ENCODE data around the gene PAN2. TPM values are rescaled to one million over a fixed set of nuclear protein-coding genes. Genes with fewer than 3 reads are reported as not detected.

Gene PAN2
- total RNA-seq: 19.3 TPM

GRCh38 chr12:56333679-56334489 is at the start of gene PAN2:
Gene PAN2 (minus strand): TSS chr12:56334000. CDS start chr12:56333094, 906 bp downstream.
- Histone ChIP-seq H3K27ac (ENCODE audit: low read depth, low read length) (peak within 1 kb of the TSS; percentile 94), H3K9me3 (ENCODE audit: control insufficient read depth in 3 of 3, low read length in 3 of 3) (no peaks in the 10 kb centered on the region), H3K27me3 (ENCODE audit: control insufficient read depth in 3 of 3, insufficient read depth in 3 of 3, low read length in 3 of 3) (no peaks in the 10 kb centered on the region), H3K36me3 (ENCODE audit: control insufficient read depth in 3 of 3, insufficient read depth in 3 of 3, low read length in 3 of 3) (peaks cover 0 to 5% (median 0%) of the 10 kb centered on the region in 3 donors), H3K4me1 (ENCODE audit: control insufficient read depth in 3 of 3, insufficient read depth in 3 of 3, low read length in 3 of 3) (peaks cover 15 to 19% (median 16%) of the 10 kb centered on the region in 3 donors), H3K4me3 (ENCODE audit: low read length in 3 of 3) (peak within 1 kb of the TSS; percentile 83 to 92 (median 87)), H3K9ac (ENCODE audit: low read depth in 1 of 3, low read length in 3 of 3) (peak within 1 kb of the TSS; percentile 85 to 96 (median 93))

- no peak overlapping the region for H3K4me3 ChIP-seq (ENCODE audit: low read length in 3 of 3)
- H3K27me3 ChIP-seq (ENCODE audit: control insufficient read depth in 3 of 3, insufficient read depth in 3 of 3, low read length in 3 of 3): no peaks in the 10 kb centered on the region
- no peak overlapping the region for H3K27ac ChIP-seq (ENCODE audit: low read depth, low read length)
- no peaks in the 10 kb centered on the region for H3K9me3 ChIP-seq (ENCODE audit: control insufficient read depth in 3 of 3, low read length in 3 of 3)
- H3K4me1 ChIP-seq (ENCODE audit: control insufficient read depth in 3 of 3, insufficient read depth in 3 of 3, low read length in 3 of 3): no peaks in the 10 kb centered on the region
- no peak overlapping the region for H3K9ac ChIP-seq (ENCODE audit: low read depth in 1 of 3, low read length in 3 of 3)
- no peaks in the 10 kb centered on the region for H3K36me3 ChIP-seq (ENCODE audit: control insufficient read depth in 3 of 3, insufficient read depth in 3 of 3, low read length in 3 of 3)
Observed at GRCh38 chr12:56382611-56383010, 48.8 kb upstream of the PAN2 start.

- no peaks in the 10 kb centered on the region for H3K4me1 ChIP-seq (ENCODE audit: control insufficient read depth in 3 of 3, insufficient read depth in 3 of 3, low read length in 3 of 3)
- no peaks in the 10 kb centered on the region for H3K27me3 ChIP-seq (ENCODE audit: control insufficient read depth in 3 of 3, insufficient read depth in 3 of 3, low read length in 3 of 3)
- H3K9ac ChIP-seq (ENCODE audit: low read depth in 1 of 3, low read length in 3 of 3): no peak overlapping the region
- H3K4me3 ChIP-seq (ENCODE audit: low read length in 3 of 3): no peak overlapping the region
- no peaks in the 10 kb centered on the region for H3K9me3 ChIP-seq (ENCODE audit: control insufficient read depth in 3 of 3, low read length in 3 of 3)
- no peak overlapping the region for H3K27ac ChIP-seq (ENCODE audit: low read depth, low read length)
- H3K36me3 ChIP-seq (ENCODE audit: control insufficient read depth in 3 of 3, insufficient read depth in 3 of 3, low read length in 3 of 3): no peaks in the 10 kb centered on the region
Observed at GRCh38 chr12:56377989-56378316, 44.2 kb upstream of the PAN2 start.

GRCh38 chr12:56377310-56377988 is 43.6 kb upstream of the PAN2 start:
- Histone ChIP-seq H3K27ac (ENCODE audit: low read depth, low read length) (no peak overlapping the region), H3K4me1 (ENCODE audit: control insufficient read depth in 3 of 3, insufficient read depth in 3 of 3, low read length in 3 of 3) (no peaks in the 10 kb centered on the region), H3K36me3 (ENCODE audit: control insufficient read depth in 3 of 3, insufficient read depth in 3 of 3, low read length in 3 of 3) (no peaks in the 10 kb centered on the region), H3K9ac (ENCODE audit: low read depth in 1 of 3, low read length in 3 of 3) (no peak overlapping the region), H3K27me3 (ENCODE audit: control insufficient read depth in 3 of 3, insufficient read depth in 3 of 3, low read length in 3 of 3) (no peaks in the 10 kb centered on the region), H3K9me3 (ENCODE audit: control insufficient read depth in 3 of 3, low read length in 3 of 3) (no peaks in the 10 kb centered on the region), H3K4me3 (ENCODE audit: low read length in 3 of 3) (no peak overlapping the region)

GRCh38 chr12:56375598-56376434 is 42.0 kb upstream of the PAN2 start:
- Histone ChIP-seq H3K27ac (ENCODE audit: low read depth, low read length) (no peak overlapping the region), H3K9me3 (ENCODE audit: control insufficient read depth in 3 of 3, low read length in 3 of 3) (no peaks in the 10 kb centered on the region), H3K27me3 (ENCODE audit: control insufficient read depth in 3 of 3, insufficient read depth in 3 of 3, low read length in 3 of 3) (no peaks in the 10 kb centered on the region), H3K9ac (ENCODE audit: low read depth in 1 of 3, low read length in 3 of 3) (no peak overlapping the region), H3K4me3 (ENCODE audit: low read length in 3 of 3) (no peak overlapping the region), H3K4me1 (ENCODE audit: control insufficient read depth in 3 of 3, insufficient read depth in 3 of 3, low read length in 3 of 3) (no peaks in the 10 kb centered on the region), H3K36me3 (ENCODE audit: control insufficient read depth in 3 of 3, insufficient read depth in 3 of 3, low read length in 3 of 3) (no peaks in the 10 kb centered on the region)

- no peak overlapping the region for H3K9ac ChIP-seq (ENCODE audit: low read depth in 1 of 3, low read length in 3 of 3)
- H3K4me1 ChIP-seq (ENCODE audit: control insufficient read depth in 3 of 3, insufficient read depth in 3 of 3, low read length in 3 of 3): no peaks in the 10 kb centered on the region
- no peaks in the 10 kb centered on the region for H3K9me3 ChIP-seq (ENCODE audit: control insufficient read depth in 3 of 3, low read length in 3 of 3)
- no peak overlapping the region for H3K4me3 ChIP-seq (ENCODE audit: low read length in 3 of 3)
- H3K27me3 ChIP-seq (ENCODE audit: control insufficient read depth in 3 of 3, insufficient read depth in 3 of 3, low read length in 3 of 3): no peaks in the 10 kb centered on the region
- no peaks in the 10 kb centered on the region for H3K36me3 ChIP-seq (ENCODE audit: control insufficient read depth in 3 of 3, insufficient read depth in 3 of 3, low read length in 3 of 3)
- no peak overlapping the region for H3K27ac ChIP-seq (ENCODE audit: low read depth, low read length)
Observed at GRCh38 chr12:56374726-56375597, 41.2 kb upstream of the PAN2 start.

- no peaks in the 10 kb centered on the region for H3K4me1 ChIP-seq (ENCODE audit: control insufficient read depth in 3 of 3, insufficient read depth in 3 of 3, low read length in 3 of 3)
- H3K27ac ChIP-seq (ENCODE audit: low read depth, low read length): no peak overlapping the region
- H3K4me3 ChIP-seq (ENCODE audit: low read length in 3 of 3): no peak overlapping the region
- H3K36me3 ChIP-seq (ENCODE audit: control insufficient read depth in 3 of 3, insufficient read depth in 3 of 3, low read length in 3 of 3): no peaks in the 10 kb centered on the region
- H3K27me3 ChIP-seq (ENCODE audit: control insufficient read depth in 3 of 3, insufficient read depth in 3 of 3, low read length in 3 of 3): no peaks in the 10 kb centered on the region
- no peaks in the 10 kb centered on the region for H3K9me3 ChIP-seq (ENCODE audit: control insufficient read depth in 3 of 3, low read length in 3 of 3)
- H3K9ac ChIP-seq (ENCODE audit: low read depth in 1 of 3, low read length in 3 of 3): no peak overlapping the region
Observed at GRCh38 chr12:56373515-56373914, 39.7 kb upstream of the PAN2 start.

GRCh38 chr12:56366948-56367347 is 33.1 kb upstream of the PAN2 start:
- H3K9ac ChIP-seq (ENCODE audit: low read depth in 1 of 3, low read length in 3 of 3): no peak overlapping the region
- H3K27ac ChIP-seq (ENCODE audit: low read depth, low read length): no peak overlapping the region
- H3K27me3 ChIP-seq (ENCODE audit: control insufficient read depth in 3 of 3, insufficient read depth in 3 of 3, low read length in 3 of 3): no peaks in the 10 kb centered on the region
- no peaks in the 10 kb centered on the region for H3K4me1 ChIP-seq (ENCODE audit: control insufficient read depth in 3 of 3, insufficient read depth in 3 of 3, low read length in 3 of 3)
- H3K9me3 ChIP-seq (ENCODE audit: control insufficient read depth in 3 of 3, low read length in 3 of 3): no peaks in the 10 kb centered on the region
- H3K36me3 ChIP-seq (ENCODE audit: control insufficient read depth in 3 of 3, insufficient read depth in 3 of 3, low read length in 3 of 3): no peaks in the 10 kb centered on the region
- no peak overlapping the region for H3K4me3 ChIP-seq (ENCODE audit: low read length in 3 of 3)
